GM06990 (cell line): Measurements from ENCODE around the gene LDHD.

Experiments
- DNase-seq: peaks from one replicate; pipeline ENCODE4 v3.0.0-alpha.2; 2011; ENCODE audit not compliant: insufficient read length; ENCODE audit errors: extremely low read depth
- H3K27me3 ChIP-seq: replicated peaks from 2 replicates; pipeline ENCODE4 v1.6.0; 2011; ENCODE audit warnings: low read length; ENCODE audit not compliant: control insufficient read depth, insufficient read depth
- H3K36me3 ChIP-seq: 2 replicates; pipeline ENCODE4 v1.5.1; 2011; ENCODE audit warnings: low read length; ENCODE audit not compliant: control insufficient read depth, insufficient read depth
- H3K4me3 ChIP-seq: replicated peaks from 2 replicates; pipeline ENCODE4 v1.5.1; 2011; ENCODE audit warnings: low read depth, mild to moderate bottlenecking, control low read depth, low read length
- CTCF ChIP-seq: IDR thresholded peaks from 2 replicates; pipeline ENCODE4 v1.5.1; 2011; ENCODE audit warnings: low read length, control low read depth, mild to moderate bottlenecking, inconsistent platforms; ENCODE audit not compliant: insufficient read depth, poor library complexity, severe bottlenecking

Gene LDHD

GRCh38 chr16:75065521-75066149 lies 50.9 kb downstream of the LDHD start:
- no peak overlapping the region for H3K4me3 ChIP-seq
- TF ChIP-seq CTCF, result no peak
- H3K36me3 ChIP-seq, result no peaks in the 10 kb centered on the region
- DNase-seq, result no peak
- no peaks in the 10 kb centered on the region for H3K27me3 ChIP-seq

- no peak for DNase-seq
- H3K4me3 ChIP-seq, result no peak overlapping the region
- no peak for TF ChIP-seq CTCF
Measured at GRCh38 chr16:75065149-75065505, 51.5 kb downstream of the LDHD start.

GRCh38 chr16:75064403-75065148 lies 52.0 kb downstream of the LDHD start:
- H3K4me3 ChIP-seq, result no peak overlapping the region
- no peaks in the 10 kb centered on the region for H3K27me3 ChIP-seq
- no peaks in the 10 kb centered on the region for H3K36me3 ChIP-seq
- TF ChIP-seq CTCF, result no peak
- DNase-seq, result no peak

More at GRCh38 chr16:75065149-75065505, 51.5 kb downstream of the LDHD start:
- Histone ChIP-seq H3K36me3 (no peaks in the 10 kb centered on the region), H3K27me3 (no peaks in the 10 kb centered on the region)

DNA sequence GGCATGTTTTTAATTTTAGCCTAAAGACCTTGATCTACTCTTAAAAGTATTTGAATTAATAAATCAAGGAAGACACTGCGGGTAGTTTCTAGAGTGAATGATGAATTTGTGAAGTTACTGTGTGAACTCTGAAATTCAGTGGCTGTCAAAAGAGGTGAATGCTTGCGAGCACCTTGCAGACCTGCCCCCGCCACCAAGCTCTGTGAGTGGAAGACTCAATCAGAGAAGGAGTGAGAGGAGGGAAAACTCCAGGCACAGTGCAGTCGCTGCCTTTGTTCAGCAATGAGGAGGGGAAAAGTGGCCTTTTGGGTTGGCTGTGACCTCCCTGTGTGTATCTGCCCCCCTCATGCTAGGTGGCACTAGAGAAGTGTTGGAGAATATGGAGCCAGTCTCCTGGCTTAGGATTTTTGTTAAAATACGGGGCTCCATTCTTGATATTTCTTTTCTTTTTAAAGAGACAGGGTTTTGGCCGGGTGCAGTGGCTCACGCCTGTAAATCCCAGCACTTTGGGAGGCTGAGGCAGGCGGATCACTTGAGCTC lies 53.0 kb downstream of the LDHD start:
- Histone ChIP-seq H3K27me3 (no peaks in the 10 kb centered on the region), H3K4me3 (no peak overlapping the region), H3K36me3 (no peaks in the 10 kb centered on the region)
- TF ChIP-seq CTCF, result no peak
- no peak for DNase-seq

DNA sequence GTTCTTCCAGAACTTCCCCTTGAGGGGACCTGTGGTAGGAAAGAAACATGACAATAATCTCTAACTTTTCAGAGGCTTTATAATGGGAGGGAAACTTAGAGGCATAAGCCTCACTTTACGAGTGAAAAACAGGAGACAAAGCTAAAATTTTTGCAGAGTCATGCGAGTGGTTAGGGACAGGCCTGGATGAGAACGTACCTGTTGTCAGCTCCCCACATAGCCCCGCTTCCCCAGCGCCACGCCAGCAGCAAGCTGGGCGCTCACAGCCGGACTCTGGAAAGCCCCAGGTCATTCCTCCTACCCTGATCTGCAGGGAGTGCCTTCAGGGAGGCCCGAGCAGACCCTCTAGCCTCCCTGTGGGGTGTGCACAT lies 53.6 kb downstream of the LDHD start:
- Histone ChIP-seq H3K4me3 (no peak overlapping the region), H3K27me3 (no peaks in the 10 kb centered on the region), H3K36me3 (no peaks in the 10 kb centered on the region)
- TF ChIP-seq CTCF, result no peak
- DNase-seq, result no peak
